Duodenal mucosa (tissue), 2 donors: Measurements from ENCODE around the gene RAB44.

Source experiments
- H3K27ac ChIP-seq: one replicate; pipeline ENCODE4 v1.7.0; 2013; ENCODE audit warnings: low read depth, low read length
- H3K27me3 ChIP-seq, 2 donors: one replicate each; pipeline ENCODE4 v1.7.0; 2013; ENCODE audit warnings: low read length in 2 of 2, control low read depth in 1 of 2; ENCODE audit not compliant: insufficient read depth in 2 of 2, control insufficient read depth in 1 of 2
- H3K36me3 ChIP-seq, 2 donors: one replicate each; pipeline ENCODE4 v1.7.0; 2013; ENCODE audit warnings: low read length in 2 of 2, control low read depth in 1 of 2; ENCODE audit not compliant: insufficient read depth in 2 of 2, control insufficient read depth in 1 of 2
- H3K4me1 ChIP-seq, 2 donors: one replicate each; pipeline ENCODE4 v1.7.0; 2013; ENCODE audit warnings: low read length in 2 of 2, control low read depth in 1 of 2; ENCODE audit not compliant: insufficient read depth in 2 of 2, control insufficient read depth in 1 of 2
- H3K4me3 ChIP-seq, 2 donors: one replicate each; pipeline ENCODE4 v1.7.0; 2013; ENCODE audit warnings: low read length in 2 of 2, low read depth in 1 of 2
- H3K9ac ChIP-seq, 2 donors: one replicate each; pipeline ENCODE4 v1.7.0; 2013; ENCODE audit warnings: low read length in 2 of 2, low read depth in 1 of 2
- H3K9me3 ChIP-seq, 2 donors: one replicate each; pipeline ENCODE4 v1.7.0; 2013; ENCODE audit warnings: low read length in 2 of 2, control low read depth in 1 of 2; ENCODE audit not compliant: control insufficient read depth in 1 of 2

The RAB44 gene

DNA sequence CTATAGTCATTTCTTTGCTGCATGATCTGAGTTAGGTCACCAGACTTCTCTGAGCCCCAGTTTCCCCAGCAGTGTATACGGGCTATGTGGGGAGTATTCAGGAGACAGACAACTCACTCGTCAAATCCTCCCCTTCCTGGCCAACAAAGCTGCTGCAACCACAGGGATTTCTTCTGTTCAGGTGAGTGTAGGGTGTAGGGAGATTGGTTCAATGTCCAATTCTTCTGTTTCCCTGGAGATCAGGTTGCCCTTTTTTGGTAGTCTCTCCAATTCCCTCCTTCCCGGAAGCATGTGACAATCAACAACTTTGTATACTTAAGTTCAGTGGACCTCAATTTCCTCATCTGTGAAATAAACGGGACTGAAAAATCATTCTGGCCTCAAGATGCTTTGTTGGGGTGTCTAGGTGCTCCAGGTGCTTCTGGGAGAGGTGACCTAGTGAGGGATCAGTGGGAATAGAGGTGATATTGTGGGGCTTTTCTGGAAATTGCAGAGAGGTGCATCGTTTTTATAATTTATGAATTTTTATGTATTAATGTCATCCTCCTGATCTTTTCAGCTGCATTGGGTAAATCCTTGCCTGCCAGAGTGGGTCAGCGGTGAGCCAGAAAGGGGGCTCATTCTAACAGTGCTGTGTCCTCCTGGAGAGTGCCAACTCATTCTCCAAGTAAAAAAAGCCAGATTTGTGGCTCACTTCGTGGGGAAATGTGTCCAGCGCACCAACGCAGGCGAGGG, 19.7 kb upstream of the RAB44 start:
- Histone ChIP-seq H3K4me3 (peak overlapping the region; percentile 66 to 95), H3K4me1 (peaks cover 40 to 41% of the 10 kb centered on the region in 2 donors), H3K9ac (peak overlapping the region; percentile 28 to 96), H3K36me3 (no peaks in the 10 kb centered on the region), H3K27ac (peak overlapping the region; percentile 98), H3K9me3 (no peaks in the 10 kb centered on the region), H3K27me3 (no peaks in the 10 kb centered on the region)

DNA sequence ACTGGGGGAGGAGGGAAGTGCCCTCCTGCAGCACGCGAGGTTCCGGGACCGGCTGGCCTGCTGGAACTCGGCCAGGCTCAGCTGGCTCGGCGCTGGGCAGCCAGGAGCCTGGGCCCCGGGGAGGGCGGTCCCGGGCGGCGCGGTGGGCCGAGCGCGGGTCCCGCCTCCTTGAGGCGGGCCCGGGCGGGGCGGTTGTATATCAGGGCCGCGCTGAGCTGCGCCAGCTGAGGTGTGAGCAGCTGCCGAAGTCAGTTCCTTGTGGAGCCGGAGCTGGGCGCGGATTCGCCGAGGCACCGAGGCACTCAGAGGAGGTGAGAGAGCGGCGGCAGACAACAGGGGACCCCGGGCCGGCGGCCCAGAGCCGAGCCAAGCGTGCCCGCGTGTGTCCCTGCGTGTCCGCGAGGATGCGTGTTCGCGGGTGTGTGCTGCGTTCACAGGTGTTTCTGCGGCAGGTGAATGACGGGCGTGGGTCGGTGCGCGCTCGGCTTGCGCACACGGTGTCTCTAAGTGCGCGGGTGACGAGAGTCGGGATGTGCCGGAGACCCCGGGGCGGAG, 19.1 kb upstream of the RAB44 start, which contains the start of gene CDKN1A:
Gene CDKN1A (plus strand): TSS at position 227 of the 555 bp plus-strand sequence. CDS start 5,388 bp downstream, outside the sequence.
- no peaks in the 10 kb centered on the region for H3K27me3 ChIP-seq
- peaks cover 46 to 48% of the 10 kb centered on the region in 2 donors for H3K4me1 ChIP-seq
- peak within 1 kb of the TSS; percentile 98 for H3K27ac ChIP-seq
- no peaks in the 10 kb centered on the region for H3K9me3 ChIP-seq
- peak within 1 kb of the TSS; percentile 66 to 95 for H3K4me3 ChIP-seq
- peak within 1 kb of the TSS; percentile 65 to 96 for H3K9ac ChIP-seq
- peaks cover under 1 to 5% of the 10 kb centered on the region in 2 donors for H3K36me3 ChIP-seq

DNA sequence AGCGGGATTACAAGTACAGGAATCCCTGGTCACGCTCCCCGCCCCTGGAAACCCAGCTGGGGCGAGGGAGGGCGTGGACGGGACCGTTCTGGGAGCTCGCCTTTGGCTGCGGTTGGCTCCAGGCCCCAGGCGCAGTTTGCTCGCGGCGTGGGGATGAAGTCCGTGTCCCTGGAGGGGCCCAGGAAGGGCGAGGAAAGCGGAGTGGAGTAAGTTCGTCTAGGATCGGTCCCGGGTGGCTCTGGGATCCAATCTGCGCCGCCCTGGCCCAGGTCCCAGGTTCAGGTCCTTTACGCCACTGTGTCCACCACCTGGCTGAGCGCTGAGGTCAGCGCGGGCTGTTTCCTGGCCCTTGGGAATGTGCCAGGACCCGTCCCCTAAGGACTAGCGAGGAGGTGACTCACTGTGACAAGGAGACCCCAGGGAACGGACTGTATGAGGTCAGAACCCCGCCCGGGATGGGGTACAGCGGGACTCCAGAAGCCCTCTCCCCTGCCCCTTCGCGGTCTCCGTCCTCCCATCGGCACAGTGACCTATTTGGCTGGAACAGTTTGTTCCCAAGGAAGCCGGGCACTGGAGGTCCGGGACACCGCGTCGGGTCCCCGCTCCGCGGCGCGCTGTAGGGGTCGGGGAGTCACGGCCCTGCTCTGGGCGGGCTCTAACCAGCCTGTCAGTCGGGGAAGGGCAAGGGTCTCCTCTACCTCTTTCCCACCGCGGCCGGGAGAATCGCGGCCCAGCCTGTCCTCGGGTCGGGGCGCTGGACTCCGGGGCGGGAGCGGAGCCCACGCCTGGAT, 18.4 kb upstream of the RAB44 start:
- Histone ChIP-seq H3K27me3 (no peaks in the 10 kb centered on the region), H3K9me3 (no peaks in the 10 kb centered on the region), H3K36me3 (peaks cover 5 to 12% of the 10 kb centered on the region in 2 donors), H3K4me3 (peak overlapping the region; percentile 66 to 95), H3K4me1 (peaks cover 49 to 51% of the 10 kb centered on the region in 2 donors), H3K9ac (peak overlapping the region; percentile 65 to 96), H3K27ac (peak overlapping the region; percentile 98)

DNA sequence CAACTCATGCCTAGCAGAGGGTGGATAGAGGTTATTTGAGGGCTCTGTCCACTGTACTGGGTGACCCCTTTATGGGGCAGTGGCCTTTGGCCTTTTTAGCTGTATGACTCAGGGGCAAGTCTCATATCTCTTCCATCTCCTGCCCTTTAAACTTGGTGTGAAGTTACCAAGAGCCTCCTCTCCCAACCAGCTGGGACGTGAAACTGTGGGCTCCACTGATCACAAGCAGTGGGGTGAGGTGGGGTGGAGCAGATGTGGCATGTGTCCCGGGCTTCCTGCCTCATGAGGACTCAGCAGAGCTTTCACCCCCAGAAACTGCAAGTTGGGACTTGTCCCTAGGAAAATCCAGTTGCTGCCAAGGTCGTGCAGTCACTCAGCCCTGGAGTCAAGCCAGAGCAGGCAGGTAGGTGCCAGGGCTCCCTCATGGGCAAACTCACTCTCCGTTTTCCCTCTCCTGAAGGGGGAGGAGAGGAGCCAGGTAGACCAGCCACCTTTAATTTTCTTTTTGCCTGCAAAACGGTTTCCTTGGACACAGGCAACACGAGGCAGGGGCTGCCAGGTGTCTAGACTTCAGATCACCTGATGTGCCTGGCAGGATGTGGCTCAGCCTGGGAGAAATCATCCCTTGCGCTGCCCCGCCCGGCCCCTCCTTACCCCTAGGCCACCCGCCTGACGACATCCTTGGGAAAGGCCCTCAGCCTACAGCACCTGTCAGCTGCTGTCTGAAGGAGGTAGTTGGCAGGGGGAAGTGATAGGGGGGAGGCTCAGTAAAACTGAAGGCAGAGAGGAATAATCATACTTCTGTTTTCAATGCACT, 15.1 kb upstream of the RAB44 start:
- H3K9me3 ChIP-seq, result no peaks in the 10 kb centered on the region
- H3K27me3 ChIP-seq, result no peaks in the 10 kb centered on the region
- H3K27ac ChIP-seq, result peak overlapping the region; percentile 43
- H3K36me3 ChIP-seq, result peaks cover 29 to 43% of the 10 kb centered on the region in 2 donors
- H3K4me3 ChIP-seq, result peak overlapping the region; percentile 18 to 23
- H3K4me1 ChIP-seq, result peaks cover 33 to 40% of the 10 kb centered on the region in 2 donors
- peak overlapping the region; percentile 16 to 48 for H3K9ac ChIP-seq

DNA sequence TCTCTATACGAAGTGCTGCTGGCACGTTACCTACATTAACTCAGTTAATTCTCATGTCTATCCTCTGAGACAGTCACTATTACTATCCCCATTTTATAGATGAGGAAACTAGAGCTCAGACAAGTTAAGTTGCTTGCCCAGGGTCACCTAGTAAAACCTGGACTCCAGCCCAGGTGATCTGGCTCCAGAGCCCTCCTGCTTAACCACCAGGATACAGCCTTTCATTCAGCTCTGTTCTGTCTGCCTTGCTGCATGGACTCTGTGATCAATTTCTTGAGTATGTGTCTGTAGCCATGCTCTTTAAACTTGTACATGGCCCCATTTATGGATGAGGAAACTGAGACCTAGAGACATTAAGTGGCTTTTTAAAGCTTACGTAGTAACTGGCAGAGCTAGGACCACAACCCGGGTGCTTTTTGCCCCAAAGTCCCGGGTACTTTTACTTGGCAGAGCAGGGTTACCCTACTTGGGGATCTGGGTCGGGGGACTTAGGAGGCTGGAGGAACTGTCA, 14.4 kb upstream of the RAB44 start:
- Histone ChIP-seq H3K36me3 (peaks cover 29 to 43% of the 10 kb centered on the region in 2 donors), H3K9ac (peak overlapping the region; percentile 16 to 48), H3K9me3 (no peaks in the 10 kb centered on the region), H3K27me3 (no peaks in the 10 kb centered on the region), H3K4me3 (peak overlapping the region in 1 of 2 donors; percentile 23), H3K4me1 (peaks cover 27 to 33% of the 10 kb centered on the region in 2 donors), H3K27ac (peak overlapping the region; percentile 7)

DNA sequence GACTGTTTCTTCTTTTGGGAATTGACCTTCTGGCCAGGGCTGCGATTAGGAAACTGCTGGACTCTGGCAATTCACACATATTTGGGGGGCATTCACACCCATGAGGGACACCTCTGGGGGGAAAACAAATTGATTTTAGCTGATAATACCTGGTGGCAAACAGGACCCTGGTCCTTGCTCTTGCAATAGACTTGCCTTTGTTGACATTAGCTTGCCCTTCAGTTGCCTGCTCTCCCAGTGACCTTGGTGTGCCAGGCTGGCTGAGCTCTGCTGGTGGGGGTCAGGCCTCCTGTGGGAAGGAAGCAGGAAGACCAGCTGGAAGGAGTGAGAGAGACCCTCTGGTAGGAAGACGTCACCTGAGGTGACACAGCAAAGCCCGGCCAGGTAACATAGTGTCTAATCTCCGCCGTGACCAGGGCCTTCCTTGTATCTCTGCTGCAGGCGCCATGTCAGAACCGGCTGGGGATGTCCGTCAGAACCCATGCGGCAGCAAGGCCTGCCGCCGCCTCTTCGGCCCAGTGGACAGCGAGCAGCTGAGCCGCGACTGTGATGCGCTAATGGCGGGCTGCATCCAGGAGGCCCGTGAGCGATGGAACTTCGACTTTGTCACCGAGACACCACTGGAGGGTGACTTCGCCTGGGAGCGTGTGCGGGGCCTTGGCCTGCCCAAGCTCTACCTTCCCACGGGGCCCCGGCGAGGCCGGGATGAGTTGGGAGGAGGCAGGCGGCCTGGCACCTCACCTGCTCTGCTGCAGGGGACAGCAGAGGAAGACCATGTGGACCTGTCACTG, 13.8 kb upstream of the RAB44 start:
- Histone ChIP-seq H3K9me3 (no peaks in the 10 kb centered on the region), H3K4me3 (no peak overlapping the region), H3K27ac (no peak overlapping the region), H3K36me3 (peaks cover 29 to 43% of the 10 kb centered on the region in 2 donors), H3K9ac (peak overlapping the region in 1 of 2 donors; percentile 48), H3K27me3 (no peaks in the 10 kb centered on the region), H3K4me1 (peaks cover 26 to 28% of the 10 kb centered on the region in 2 donors)

DNA sequence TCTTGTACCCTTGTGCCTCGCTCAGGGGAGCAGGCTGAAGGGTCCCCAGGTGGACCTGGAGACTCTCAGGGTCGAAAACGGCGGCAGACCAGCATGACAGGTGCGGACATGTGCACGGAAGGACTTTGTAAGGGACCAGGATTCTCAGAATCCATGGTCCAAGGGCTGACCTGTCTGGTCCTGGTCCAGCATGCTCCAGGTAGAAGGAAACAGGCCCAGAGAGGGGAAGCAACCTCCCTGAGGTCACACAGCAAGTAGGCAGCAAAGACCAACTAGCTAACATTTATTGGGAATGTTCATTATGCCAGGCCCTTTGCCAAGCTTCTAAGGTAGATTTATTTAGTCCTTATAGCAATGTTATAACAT, 13.2 kb upstream of the RAB44 start:
- no peaks in the 10 kb centered on the region for H3K9me3 ChIP-seq
- peaks cover 26 to 28% of the 10 kb centered on the region in 2 donors for H3K4me1 ChIP-seq
- H3K27me3 ChIP-seq, result no peaks in the 10 kb centered on the region
- H3K9ac ChIP-seq, result no peak overlapping the region
- H3K27ac ChIP-seq, result no peak overlapping the region
- peaks cover 29 to 43% of the 10 kb centered on the region in 2 donors for H3K36me3 ChIP-seq
- no peak overlapping the region for H3K4me3 ChIP-seq

DNA sequence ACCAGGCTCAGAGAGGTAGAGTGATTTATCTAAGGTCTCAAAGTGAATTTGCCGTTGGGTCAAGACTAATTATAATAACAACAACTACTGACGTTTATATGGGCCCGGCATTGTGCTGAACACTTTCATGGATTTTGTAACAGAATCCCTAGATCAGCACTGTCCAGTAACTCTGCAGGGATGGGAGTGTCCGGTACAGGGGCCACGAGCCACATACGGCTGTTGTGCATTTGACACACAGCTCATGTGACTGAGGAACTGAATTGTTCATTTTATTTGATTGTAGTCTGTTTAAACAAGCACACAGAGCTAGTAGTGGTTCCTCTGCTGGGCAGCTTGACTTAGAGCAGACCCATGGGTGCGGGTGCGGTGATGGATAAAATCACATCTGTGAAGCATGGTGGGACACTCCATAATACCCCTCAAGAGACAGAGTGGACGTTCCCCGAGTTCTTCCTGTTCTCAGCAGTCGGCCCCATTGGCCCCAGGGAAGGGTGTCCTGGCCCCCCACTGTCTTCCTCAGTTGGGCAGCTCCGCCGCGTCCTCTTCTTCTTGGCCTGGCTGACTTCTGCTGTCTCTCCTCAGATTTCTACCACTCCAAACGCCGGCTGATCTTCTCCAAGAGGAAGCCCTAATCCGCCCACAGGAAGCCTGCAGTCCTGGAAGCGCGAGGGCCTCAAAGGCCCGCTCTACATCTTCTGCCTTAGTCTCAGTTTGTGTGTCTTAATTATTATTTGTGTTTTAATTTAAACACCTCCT, 12.3 kb upstream of the RAB44 start:
- Histone ChIP-seq H3K36me3 (peaks cover 29 to 43% of the 10 kb centered on the region in 2 donors), H3K27ac (no peak overlapping the region), H3K9me3 (no peaks in the 10 kb centered on the region), H3K4me3 (no peak overlapping the region), H3K27me3 (no peaks in the 10 kb centered on the region), H3K9ac (no peak overlapping the region), H3K4me1 (peaks cover 26 to 28% of the 10 kb centered on the region in 2 donors)
